Heart left ventricle (tissue), 16 donors: Measurements from ENCODE around the gene BMPR1A. TPM values are rescaled to one million over a fixed set of nuclear protein-coding genes. Genes with fewer than 3 reads are reported as not detected.
A peak's percentile ranks its signal among the peaks of the same experiment; 100 is the strongest.
"Not testable (repeated sequence)": the region's sequence is repeated elsewhere in the genome, so short reads cannot be mapped to it uniquely, and the experiment has no call there.

ENCODE experiments used
- ATAC-seq, 4 donors: fragments of 200-7000 bp; cut with Tn5 transposase; one replicate each; pipeline ENCODE4 v1.9.1; 2020 to 2022; ENCODE audit warnings: moderate library complexity in 4 of 4, mild to moderate bottlenecking in 3 of 4, moderate number of reproducible peaks in 1 of 4
- DNase-seq, 5 donors: peaks; one replicate each; pipeline ENCODE4 v3.0.0-alpha.2; 2020
- H3K27ac ChIP-seq, 12 donors: fragments of 200-600 bp; sonication (generic) in 4 of 12; one replicate each; pipeline versions ENCODE4 v1.5.0 to v1.8.0; 2016 to 2022; ENCODE audit warnings: mild to moderate bottlenecking in 2 of 12
- H3K27me3 ChIP-seq, 9 donors: fragments of 200-600 bp; sonication (generic) in 2 of 9; one replicate each; pipeline versions ENCODE4 v1.5.1 to v1.8.0; 2016 to 2022; ENCODE audit warnings: mild to moderate bottlenecking in 3 of 9
- H3K36me3 ChIP-seq, 9 donors: fragments of 200-600 bp; sonication (generic) in 2 of 9; one replicate each; pipeline versions ENCODE4 v1.5.0 to v1.8.0; 2018 to 2022; ENCODE audit warnings: mild to moderate bottlenecking in 2 of 9
- H3K4me1 ChIP-seq, 12 donors: fragments of 200-600 bp; sonication (generic) in 4 of 12; one replicate each; pipeline versions ENCODE4 v1.5.0 to v1.8.0; 2016 to 2022; ENCODE audit warnings: mild to moderate bottlenecking in 3 of 12
- H3K4me3 ChIP-seq, 12 donors: fragments of 200-600 bp; sonication (generic) in 4 of 12; one replicate each; pipeline versions ENCODE4 v1.5.0 to v1.8.0; 2017 to 2022; ENCODE audit warnings: mild to moderate bottlenecking in 9 of 12, moderate library complexity in 4 of 12
- H3K9me3 ChIP-seq, 12 donors: fragments of 200-600 bp; sonication (generic) in 4 of 12; one replicate each; pipeline versions ENCODE4 v1.5.0 to v1.8.0; 2016 to 2022; ENCODE audit warnings: mild to moderate bottlenecking in 1 of 12
- POLR2A ChIP-seq, 2 donors: fragments of 450-650 bp; IDR thresholded peaks; one replicate each; pipeline ENCODE4 v1.6.1; 2017; ENCODE audit warnings: antibody characterized with exemption in 2 of 2, mild to moderate bottlenecking in 2 of 2, moderate library complexity in 2 of 2
- WGBS, 4 donors: extraction: QIAGEN DNeasy Blood & Tissue Kit in 2 of 4; methylation state at CpG; one replicate each; pipeline versions ENCODE4 v1.1.5 to v1.1.7; 2013 to 2018; 5-methylcytosine and 5-hydroxymethylcytosine counted together
- intact Hi-C, 10 donors: fragments of 100-400 bp; cut with DNase I; formaldehyde crosslinking; loops; one replicate each; pipeline versions ENCODE4 v1.11.1 to v1.14.2; 2022
- polyA plus RNA-seq, 2 donors: library from polyadenylated mRNA; stranded (reverse); fragments of 200-250 nt; gene quantifications; one replicate each; pipeline ENCODE4 v1.2.3, GENCODE V29; 2013
- total RNA-seq, 9 donors: library from RNA; depleted of rRNA in 2 of 9; stranded (reverse); fragments of >200 nt in 2 of 9; fragmentation: NEBNext Ultra II Directional in 3 of 9; extraction: Animal tissue kit (Norgen Biotek cat#: 25700) in 3 of 9; gene quantifications; one replicate each; pipeline versions ENCODE4 v1.1.0 to v1.2.4, GENCODE V29; 2016 to 2023
- TF ChIP-seq, protein P1 (sequence below), 12 donors: fragments of 200-600 bp; sonication (generic) in 4 of 12; IDR thresholded peaks; one replicate each; pipeline versions ENCODE4 v1.5.0 to v1.8.0; 2018 to 2022; ENCODE audit warnings: antibody characterized with exemption in 12 of 12, mild to moderate bottlenecking in 5 of 12
- donor health status: ischemic (EF 13 %, LVEDD 7.1; RV severe dilation, severe dysfunction).
- donor health status: healthy with polysubstance abuse.
- donor health status: DM: no; HTN: yes; CAD: no.
- donor health status: DM: no; HTN: no; CAD: no.
- donor health status: ischemic (EF 25% LVEDD 6.9; RV normal size, moderate dysfunction).
- donor health status: ischemic (EF 25% LVEDD 5.7; RV mildly dilated, moderate dysfunction).
- donor health status: healthy.
- donor health status: DM: yes; HTN: yes; CAD: no.
- donor health status: ischemic (EF 35%, LVEDD 5.7; RV mildly dilated, moderate dysfunction).
- donor health status: nonischemic (EF 11% LVEDD 7.7; RV severe dilation, severe dysfunction).
- donor health status: DM: yes; HTN: yes; CAD: no.
- donor health status: PGD.
- donor health status: ischemic (EF 29% LVEDD 5.4; RV normal size, mild dysfunction).
- donor health status: nonischemic (EF 23%, LVEDD 6.1; RV moderate dilation, normal function).

Gene BMPR1A
- total and polyA plus RNA-seq, 11 donors, result 6.3 to 72.0 (median 40.1) TPM

DNA sequence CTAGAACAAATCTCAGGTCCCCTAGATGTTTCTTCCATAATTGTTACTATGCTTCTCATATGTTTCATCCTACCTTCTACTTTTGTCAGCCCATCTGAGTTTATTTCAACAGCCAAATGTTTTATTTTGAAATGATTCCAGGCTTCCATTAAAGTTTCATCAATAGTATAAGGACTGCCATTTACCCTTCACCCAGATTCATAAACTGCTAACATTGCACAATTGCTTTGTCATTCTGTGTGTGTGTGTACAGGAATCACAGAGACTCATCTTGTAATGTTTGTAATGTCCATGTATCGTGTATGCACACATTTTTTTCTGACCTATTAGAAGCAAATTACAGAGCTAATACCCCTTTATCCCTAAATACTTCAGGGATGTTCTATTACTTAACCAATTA lies 175.5 kb downstream of the BMPR1A start:
- Histone ChIP-seq H3K9me3 (no peaks in the 10 kb centered on the region), H3K4me1 (peaks cover 0 to 11% (median 2%) of the 10 kb centered on the region in 12 donors), H3K4me3 (no peak overlapping the region), H3K27ac (peak overlapping the region in 1 of 12 donors; percentile 33), H3K27me3 (no peaks in the 10 kb centered on the region), H3K36me3 (peaks cover 0 to 99% (median 45%) of the 10 kb centered on the region in 9 donors)
- WGBS, 4 donors, result 88 to 97% (median 93%) methylated on average over 1 of the region's 1 CpG
- no peak for ATAC-seq
- intact Hi-C loops, result no loop called here
- TF ChIP-seq, protein P1, sequence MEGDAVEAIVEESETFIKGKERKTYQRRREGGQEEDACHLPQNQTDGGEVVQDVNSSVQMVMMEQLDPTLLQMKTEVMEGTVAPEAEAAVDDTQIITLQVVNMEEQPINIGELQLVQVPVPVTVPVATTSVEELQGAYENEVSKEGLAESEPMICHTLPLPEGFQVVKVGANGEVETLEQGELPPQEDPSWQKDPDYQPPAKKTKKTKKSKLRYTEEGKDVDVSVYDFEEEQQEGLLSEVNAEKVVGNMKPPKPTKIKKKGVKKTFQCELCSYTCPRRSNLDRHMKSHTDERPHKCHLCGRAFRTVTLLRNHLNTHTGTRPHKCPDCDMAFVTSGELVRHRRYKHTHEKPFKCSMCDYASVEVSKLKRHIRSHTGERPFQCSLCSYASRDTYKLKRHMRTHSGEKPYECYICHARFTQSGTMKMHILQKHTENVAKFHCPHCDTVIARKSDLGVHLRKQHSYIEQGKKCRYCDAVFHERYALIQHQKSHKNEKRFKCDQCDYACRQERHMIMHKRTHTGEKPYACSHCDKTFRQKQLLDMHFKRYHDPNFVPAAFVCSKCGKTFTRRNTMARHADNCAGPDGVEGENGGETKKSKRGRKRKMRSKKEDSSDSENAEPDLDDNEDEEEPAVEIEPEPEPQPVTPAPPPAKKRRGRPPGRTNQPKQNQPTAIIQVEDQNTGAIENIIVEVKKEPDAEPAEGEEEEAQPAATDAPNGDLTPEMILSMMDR (IDR thresholded peaks at IDR 0.05), result no peak
- TF ChIP-seq POLR2A (IDR thresholded peaks at IDR 0.05), result no peak
- no peak for DNase-seq

DNA sequence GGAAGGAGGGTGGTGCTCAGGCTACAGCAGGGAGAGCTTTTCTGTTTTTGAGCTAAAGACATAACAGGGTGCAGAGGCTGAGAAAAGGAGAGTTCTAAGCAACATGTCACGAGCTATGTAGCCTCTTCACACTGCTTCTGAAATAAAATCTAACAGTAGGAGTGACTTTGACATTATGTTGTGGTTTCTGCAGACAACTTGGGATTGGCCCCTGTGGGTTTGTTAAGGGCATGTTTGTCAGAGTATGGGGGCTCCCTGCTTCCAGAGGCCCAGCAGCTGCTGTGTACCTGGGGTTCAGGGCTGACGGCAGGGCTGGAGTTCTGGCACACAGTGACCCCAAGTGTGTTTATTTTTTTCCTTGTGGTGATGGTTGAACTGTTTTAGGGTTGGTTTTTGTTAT lies 176.3 kb downstream of the BMPR1A start:
- no peaks in the 10 kb centered on the region for H3K9me3 ChIP-seq
- H3K36me3 ChIP-seq, result peaks cover 0 to 100% (median 48%) of the 10 kb centered on the region in 9 donors
- H3K27me3 ChIP-seq, result no peaks in the 10 kb centered on the region
- WGBS, 4 donors, result 89 to 94% (median 92%) methylated on average over 2 of the region's 2 CpGs
- ATAC-seq, result no peak
- no peak overlapping the region for H3K4me3 ChIP-seq
- intact Hi-C loops, result no loop called here
- peak overlapping the region in 1 of 12 donors; percentile 33 for H3K27ac ChIP-seq
- no peak for TF ChIP-seq POLR2A (IDR thresholded peaks at IDR 0.05)
- TF ChIP-seq, protein P1 (IDR thresholded peaks at IDR 0.05), result no peak
- no peak for DNase-seq
- H3K4me1 ChIP-seq, result peaks cover 0 to 10% (median 0%) of the 10 kb centered on the region in 12 donors

DNA sequence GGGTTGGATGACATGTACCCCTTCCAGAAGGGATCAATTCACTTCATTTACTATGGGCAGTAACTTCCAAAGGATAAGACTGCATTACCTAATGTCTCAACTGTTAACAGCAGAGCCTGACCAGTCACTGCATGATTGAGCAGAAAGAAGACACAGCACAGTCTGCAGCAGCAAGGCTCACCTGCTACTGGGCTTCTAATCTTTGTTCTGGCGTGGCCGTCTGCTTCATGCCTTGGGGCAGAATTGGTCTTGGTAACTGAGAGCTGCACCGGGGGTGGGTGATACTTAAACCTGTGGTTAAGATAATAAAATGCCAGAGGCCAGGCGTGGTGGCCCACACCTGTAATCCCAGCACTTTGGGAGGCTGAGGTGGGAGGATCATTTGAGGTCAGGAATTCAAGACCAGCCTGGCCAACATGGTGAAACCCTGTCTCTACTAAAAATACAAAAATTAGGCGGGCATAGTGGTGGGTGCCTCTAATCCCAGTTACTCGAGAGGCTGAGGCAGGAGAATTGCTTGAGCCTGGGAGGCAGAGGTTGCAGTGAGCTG lies 177.8 kb downstream of the BMPR1A start:
- H3K27me3 ChIP-seq, H3K9me3 ChIP-seq, H3K4me3 ChIP-seq, intact Hi-C loops, H3K27ac ChIP-seq, ATAC-seq, DNase-seq: not testable (repeated sequence)
- 86 to 94% (median 91%) methylated on average over 6 of the region's 6 CpGs for WGBS, 4 donors
- Histone ChIP-seq H3K4me1 (peaks cover 0 to 15% (median 0%) of the 10 kb centered on the region in 12 donors), H3K36me3 (peaks cover 0 to 99% (median 46%) of the 10 kb centered on the region in 9 donors)

DNA sequence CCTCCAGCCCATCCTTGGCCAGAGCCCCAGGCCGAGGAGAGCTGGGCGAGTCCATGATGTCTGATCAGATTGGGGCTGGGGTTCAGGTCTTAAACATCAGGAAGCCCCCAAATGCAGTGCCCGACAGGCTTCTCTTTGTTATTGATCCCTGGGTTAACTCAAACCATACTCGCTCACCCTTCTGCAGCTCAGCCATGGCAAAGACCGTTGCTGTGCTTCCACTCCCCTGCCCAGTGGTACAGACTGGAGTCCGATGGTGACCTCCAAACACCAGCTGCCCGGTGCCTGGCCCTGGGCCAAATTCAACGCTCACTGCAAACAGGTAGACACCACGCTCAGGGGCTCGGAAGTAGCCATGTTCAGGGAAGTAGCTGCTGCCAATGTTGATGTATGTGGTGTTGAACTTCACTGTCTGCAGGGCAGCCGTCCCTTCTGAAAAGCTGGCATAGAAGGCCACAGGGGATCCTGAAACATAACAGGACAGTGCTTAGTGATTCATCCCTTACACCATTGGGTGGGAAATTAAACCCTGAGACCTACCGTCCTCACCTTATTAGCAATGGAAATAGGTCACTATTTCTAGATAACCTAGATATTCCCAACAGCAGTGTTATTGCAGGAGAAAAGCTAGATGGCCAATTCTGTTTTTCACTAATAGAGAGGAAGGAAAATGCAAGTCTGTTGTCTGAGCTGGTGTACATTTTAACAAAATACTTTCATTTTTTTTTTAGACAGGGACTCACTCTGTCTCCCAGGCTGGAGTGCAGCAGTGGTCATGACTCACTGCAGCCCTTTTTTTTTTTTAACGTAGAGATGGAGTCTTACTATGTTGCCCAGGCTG lies 180.5 kb downstream of the BMPR1A start:
- peaks cover 0 to 21% (median 0%) of the 10 kb centered on the region in 12 donors for H3K4me1 ChIP-seq
- intact Hi-C loops, result loop anchor here in 2 of 10 donors (5.0 kb wide), 1 partner anchor 35 kb away; no protein-coding TSS in a partner anchor
- ATAC-seq (no peak), DNase-seq (no peak)
- H3K27ac ChIP-seq, result no peak overlapping the region
- no peaks in the 10 kb centered on the region for H3K27me3 ChIP-seq
- 73 to 89% (median 77%) methylated on average over 8 to 13 of the region's 13 CpGs for WGBS, 4 donors
- no peaks in the 10 kb centered on the region for H3K9me3 ChIP-seq
- H3K36me3 ChIP-seq, result peaks cover 0 to 84% (median 37%) of the 10 kb centered on the region in 9 donors
- no peak overlapping the region for H3K4me3 ChIP-seq
- TF ChIP-seq, protein P1 (IDR thresholded peaks at IDR 0.05), result no peak
- no peak for TF ChIP-seq POLR2A (IDR thresholded peaks at IDR 0.05)
